HCT116 (cell line): ENCODE data around the gene NAA40. TPM values are rescaled to one million over a fixed set of nuclear protein-coding genes. Genes with fewer than 3 reads are reported as not detected.

Experiments
- ATAC-seq: fragments of 200-7000 bp; cut with Tn5 transposase; 2 replicates; pipeline ENCODE4 v1.9.1; 2020; ENCODE audit warnings: mild to moderate bottlenecking, moderate library complexity
- BruUV-seq: library from RNA; stranded (reverse); fragments of 400-500 nt; replicated peaks from 2 replicates; lab custom pipeline; 2021; lab: Mats Ljungman, UMichigan
- CTCF ChIA-PET: fragments of 300-600 bp; sonication (Branson Sonifier 250); formaldehyde crosslinking; loops from one replicate; lab custom pipeline; 2021; ENCODE audit warnings: antibody characterized with exemption; lab: Charles Lee
- POLR2A ChIA-PET: fragments of 300-600, 350-600 bp; sonication (Branson Sonifier 250); formaldehyde crosslinking; loops from one replicate; lab custom pipeline; 2021; ENCODE audit warnings: antibody characterized with exemption; lab: Charles Lee
- RAD21 ChIA-PET, 2 experiments: fragments of 300-600 bp; sonication (Branson Sonifier 250); formaldehyde crosslinking; loops; one replicate each; lab custom pipeline; 2023; ENCODE audit warnings: low total read pairs in 2 of 2; ENCODE audit not compliant: uncharacterized antibody in 2 of 2, unreplicated experiment in 2 of 2, low non-redundant PET in 1 of 2; lab: Charles Lee
- DNase-seq: peaks from one replicate; pipeline ENCODE4 v3.0.0-alpha.2; 2010; ENCODE audit warnings: low read depth, low spot score
- H2AFZ ChIP-seq: fragments of 200-600 bp; shearing (Covaris generic), sonication (generic); 2 replicates; pipeline ENCODE4 v1.6.1; 2017; ENCODE audit warnings: low read depth, mixed run types, mixed read lengths, antibody characterized with exemption, low read length; ENCODE audit not compliant: poor library complexity, severe bottlenecking
- H3K27ac ChIP-seq: 2 replicates; pipeline ENCODE4 v1.5.1; 2012; ENCODE audit warnings: low read depth, low read length
- H3K27me3 ChIP-seq: fragments of 200-600 bp; sonication (generic); 2 replicates; pipeline ENCODE4 v1.6.1; 2016; ENCODE audit warnings: mixed run types, low read length, mixed read lengths; ENCODE audit not compliant: insufficient read depth
- H3K36me3 ChIP-seq, 2 experiments: fragments of 200-500 bp in 1 of 2; fragments of 200-600 bp in 1 of 2; sonication (Bioruptor generic) in 1 of 2; sonication (generic) in 1 of 2; 2 replicates each; pipeline versions ENCODE4 v1.5.1 to v1.6.1; 2014 to 2016; ENCODE audit warnings: low read length in 2 of 2, inconsistent platforms in 1 of 2, mixed read lengths in 1 of 2, mixed run types in 1 of 2; ENCODE audit not compliant: insufficient read depth in 2 of 2, control insufficient read depth in 1 of 2
- H3K4me1 ChIP-seq, 2 experiments: fragments of 200-600 bp in 1 of 2; sonication (generic) in 1 of 2; 2 replicates each; pipeline versions ENCODE4 v1.5.1 to v1.6.1; 2012 to 2017; ENCODE audit warnings: low read length in 2 of 2, inconsistent platforms in 1 of 2, mild to moderate bottlenecking in 1 of 2, mixed read lengths in 1 of 2, mixed run types in 1 of 2, moderate library complexity in 1 of 2; ENCODE audit not compliant: insufficient read depth in 2 of 2, control insufficient read depth in 1 of 2
- H3K4me2 ChIP-seq: fragments of 200-600 bp; sonication (generic); 2 replicates; pipeline ENCODE4 v1.6.1; 2017; ENCODE audit warnings: mixed run types, low read length, mixed read lengths
- H3K4me3 ChIP-seq, 2 experiments: fragments of 200-600 bp in 1 of 2; sonication (generic) in 1 of 2; replicated peaks in 1 of 2; 2 replicates each; pipeline ENCODE4 v1.5.1; 2011 to 2016; ENCODE audit warnings: low read length in 2 of 2, control low read depth in 1 of 2, low read depth in 1 of 2, mild to moderate bottlenecking in 1 of 2, mixed read lengths in 1 of 2, mixed run types in 1 of 2
- H3K79me2 ChIP-seq: fragments of 200-600 bp; sonication (generic); 2 replicates; pipeline ENCODE4 v1.6.1; 2017; ENCODE audit warnings: mild to moderate bottlenecking, mixed run types, low read length, moderate library complexity, mixed read lengths; ENCODE audit not compliant: insufficient read depth
- H3K9ac ChIP-seq: fragments of 200-600 bp; sonication (generic); 2 replicates; pipeline ENCODE4 v1.6.1; 2016; ENCODE audit warnings: low read length, mixed read lengths
- H3K9me2 ChIP-seq: fragments of 200-600 bp; sonication (generic), shearing (Covaris generic); 2 replicates; pipeline ENCODE4 v1.6.1; 2017; ENCODE audit warnings: mixed run types, mild to moderate bottlenecking, moderate library complexity; ENCODE audit not compliant: insufficient read depth
- H3K9me3 ChIP-seq, 2 experiments: fragments of 200-500 bp in 1 of 2; fragments of 200-600 bp in 1 of 2; sonication (Bioruptor generic) in 1 of 2; sonication (generic) in 1 of 2; 2 replicates each; pipeline ENCODE4 v1.6.1; 2014 to 2017; ENCODE audit warnings: low read length in 2 of 2, mixed read lengths in 2 of 2, inconsistent platforms in 1 of 2, low read depth in 1 of 2, mild to moderate bottlenecking in 1 of 2, mixed run types in 1 of 2, moderate library complexity in 1 of 2; ENCODE audit not compliant: control insufficient read depth in 1 of 2, insufficient read depth in 1 of 2
- H4K20me1 ChIP-seq: fragments of 200-600 bp; sonication (generic), shearing (Covaris generic); 2 replicates; pipeline ENCODE4 v1.6.1; 2017; ENCODE audit warnings: mixed run types, mild to moderate bottlenecking, moderate library complexity; ENCODE audit not compliant: insufficient read depth
- CBX3 ChIP-seq: IDR thresholded peaks from 2 replicates; pipeline ENCODE4 v1.6.1; 2012; ENCODE audit warnings: low read depth
- ELF1 ChIP-seq: IDR thresholded peaks from 2 replicates; pipeline ENCODE4 v1.6.1; 2012; ENCODE audit warnings: low read depth, borderline replicate concordance
- EZH2 ChIP-seq: fragments of 200-600 bp; sonication (generic); IDR thresholded peaks from 2 replicates; pipeline ENCODE4 v1.6.1; 2017; ENCODE audit warnings: antibody characterized with exemption, mixed run types
- EZH2phosphoT487 ChIP-seq: fragments of 200-600 bp; IDR thresholded peaks from 2 replicates; pipeline ENCODE4 v1.6.1; 2018; ENCODE audit warnings: antibody characterized with exemption, borderline replicate concordance
- FOSL1 ChIP-seq: IDR thresholded peaks from 2 replicates; pipeline ENCODE4 v1.6.1; 2012; ENCODE audit warnings: low read depth
- RAD21 ChIP-seq: IDR thresholded peaks from 2 replicates; pipeline ENCODE4 v1.6.1; 2012; ENCODE audit warnings: low read depth, mild to moderate bottlenecking
- SIN3A ChIP-seq: IDR thresholded peaks from 2 replicates; pipeline ENCODE4 v1.6.1; 2012; ENCODE audit warnings: low read depth
- SP1 ChIP-seq: IDR thresholded peaks from 2 replicates; pipeline ENCODE4 v1.6.1; 2012; ENCODE audit warnings: low read depth
- SRF ChIP-seq: IDR thresholded peaks from 2 replicates; pipeline ENCODE4 v1.6.1; 2012; ENCODE audit warnings: low read depth
- TCF7L2 ChIP-seq: IDR thresholded peaks from 2 replicates; pipeline ENCODE4 v1.7.0; 2011; ENCODE audit warnings: borderline replicate concordance, inconsistent platforms; ENCODE audit not compliant: insufficient read depth, insufficient read length; ENCODE audit errors: extremely low read depth
- YY1 ChIP-seq: IDR thresholded peaks from 2 replicates; pipeline ENCODE4 v1.6.1; 2011; ENCODE audit warnings: low read length, low read depth, moderate library complexity, mild to moderate bottlenecking; ENCODE audit not compliant: insufficient replicate concordance; ENCODE audit errors: extremely low read depth
- ZFX ChIP-seq: fragments of 450-650 bp; IDR thresholded peaks from 2 replicates; pipeline ENCODE4 v1.6.1; 2017
- intact Hi-C: fragments of 100-400 bp; cut with micrococcal nuclease; formaldehyde crosslinking; loops from 2 replicates; pipeline ENCODE4 v1.10.0; 2022
- total RNA-seq: library from RNA; stranded (reverse); gene quantifications from one replicate; pipeline ENCODE4 v1.2.1, GENCODE V29; 2021; ENCODE audit not compliant: unreplicated experiment
- TF ChIP-seq, protein P1 (sequence below): IDR thresholded peaks from 2 replicates; pipeline ENCODE4 v1.6.1; 2012; ENCODE audit warnings: low read depth
- TF ChIP-seq, protein P2 (sequence below): IDR thresholded peaks from 2 replicates; pipeline ENCODE4 v1.6.1; 2011; ENCODE audit warnings: mild to moderate bottlenecking, low read length, moderate library complexity; ENCODE audit not compliant: insufficient replicate concordance; ENCODE audit errors: extremely low read depth
- TF ChIP-seq, protein P3 (sequence below): IDR thresholded peaks from 2 replicates; pipeline ENCODE4 v1.6.1; 2012
- TF ChIP-seq, protein P4 (sequence below): IDR thresholded peaks from 2 replicates; pipeline ENCODE4 v1.6.1; 2012
- TF ChIP-seq, protein P5 (sequence below), 3 experiments: fragments of 200-600 bp in 1 of 3; sonication (generic) in 1 of 3; IDR thresholded peaks in 2 of 3; conservative IDR thresholded peaks in 1 of 3; 2 replicates each; pipeline ENCODE4 v1.5.1; 2012 to 2017; ENCODE audit warnings: low read depth in 2 of 3, low read length in 2 of 3, antibody characterized with exemption in 1 of 3, borderline replicate concordance in 1 of 3, control low read depth in 1 of 3, mild to moderate bottlenecking in 1 of 3, mixed read lengths in 1 of 3, mixed run types in 1 of 3, moderate library complexity in 1 of 3; ENCODE audit not compliant: insufficient read depth in 1 of 3

The NAA40 gene
- total RNA-seq, 1 experiment from 2014 or later: 25.3 TPM

DNA sequence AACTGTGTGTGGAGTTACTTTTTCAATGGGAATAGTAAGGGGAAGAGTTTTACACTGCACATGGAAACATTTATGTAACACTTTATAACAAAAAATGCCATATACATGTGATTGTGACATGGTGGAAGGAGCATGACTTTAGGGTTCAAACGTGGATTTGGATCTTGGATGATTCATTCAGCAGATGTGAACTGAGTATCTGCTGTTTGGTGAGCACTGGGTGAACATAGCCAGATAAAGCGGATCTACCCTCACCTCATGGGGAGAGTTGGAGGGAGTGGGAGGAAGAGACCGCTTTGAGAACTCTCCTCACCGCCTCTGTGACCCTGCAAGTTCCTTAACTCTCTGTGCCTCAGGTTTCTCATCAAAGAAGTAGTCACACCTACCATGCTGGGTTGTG lies 3.1 kb downstream of the NAA40 start:
- Histone ChIP-seq H3K27me3 (no peaks in the 10 kb centered on the region), H4K20me1 (no peaks in the 10 kb centered on the region; the same call in 1 of the 2 replicates), H3K9me2 (no peaks in the 10 kb centered on the region), H2AFZ (no peak overlapping the region), H3K27ac (no peak overlapping the region), H3K4me1 (peaks cover 9 to 34% of the 10 kb centered on the region in 2 experiments), H3K36me3 (peaks cover 5 to 8% of the 10 kb centered on the region in 2 experiments; a peak in 3 of 4 replicates), H3K9me3 (no peaks in the 10 kb centered on the region), H3K9ac (no peak overlapping the region), H3K79me2 (peaks cover 66% of the 10 kb centered on the region)
- DNase-seq: no peak
- BruUV-seq: no TSS peak
- ChIA-PET RAD21 (no interaction called here), CTCF (no interaction called here), POLR2A (no interaction called here)
- no peak for ATAC-seq
- intact Hi-C loops: no loop called here
- TF ChIP-seq, protein P1, sequence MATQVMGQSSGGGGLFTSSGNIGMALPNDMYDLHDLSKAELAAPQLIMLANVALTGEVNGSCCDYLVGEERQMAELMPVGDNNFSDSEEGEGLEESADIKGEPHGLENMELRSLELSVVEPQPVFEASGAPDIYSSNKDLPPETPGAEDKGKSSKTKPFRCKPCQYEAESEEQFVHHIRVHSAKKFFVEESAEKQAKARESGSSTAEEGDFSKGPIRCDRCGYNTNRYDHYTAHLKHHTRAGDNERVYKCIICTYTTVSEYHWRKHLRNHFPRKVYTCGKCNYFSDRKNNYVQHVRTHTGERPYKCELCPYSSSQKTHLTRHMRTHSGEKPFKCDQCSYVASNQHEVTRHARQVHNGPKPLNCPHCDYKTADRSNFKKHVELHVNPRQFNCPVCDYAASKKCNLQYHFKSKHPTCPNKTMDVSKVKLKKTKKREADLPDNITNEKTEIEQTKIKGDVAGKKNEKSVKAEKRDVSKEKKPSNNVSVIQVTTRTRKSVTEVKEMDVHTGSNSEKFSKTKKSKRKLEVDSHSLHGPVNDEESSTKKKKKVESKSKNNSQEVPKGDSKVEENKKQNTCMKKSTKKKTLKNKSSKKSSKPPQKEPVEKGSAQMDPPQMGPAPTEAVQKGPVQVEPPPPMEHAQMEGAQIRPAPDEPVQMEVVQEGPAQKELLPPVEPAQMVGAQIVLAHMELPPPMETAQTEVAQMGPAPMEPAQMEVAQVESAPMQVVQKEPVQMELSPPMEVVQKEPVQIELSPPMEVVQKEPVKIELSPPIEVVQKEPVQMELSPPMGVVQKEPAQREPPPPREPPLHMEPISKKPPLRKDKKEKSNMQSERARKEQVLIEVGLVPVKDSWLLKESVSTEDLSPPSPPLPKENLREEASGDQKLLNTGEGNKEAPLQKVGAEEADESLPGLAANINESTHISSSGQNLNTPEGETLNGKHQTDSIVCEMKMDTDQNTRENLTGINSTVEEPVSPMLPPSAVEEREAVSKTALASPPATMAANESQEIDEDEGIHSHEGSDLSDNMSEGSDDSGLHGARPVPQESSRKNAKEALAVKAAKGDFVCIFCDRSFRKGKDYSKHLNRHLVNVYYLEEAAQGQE: no peak
- TF ChIP-seq SIN3A (no peak), CBX3 (no peak), EZH2phosphoT487 (no peak), SP1 (no peak), ZFX (no peak), FOSL1 (no peak), TCF7L2 (no peak), YY1 (no peak), EZH2 (no peak), ELF1 (no peak), RAD21 (no peak), SRF (no peak)
- TF ChIP-seq, protein P2, sequence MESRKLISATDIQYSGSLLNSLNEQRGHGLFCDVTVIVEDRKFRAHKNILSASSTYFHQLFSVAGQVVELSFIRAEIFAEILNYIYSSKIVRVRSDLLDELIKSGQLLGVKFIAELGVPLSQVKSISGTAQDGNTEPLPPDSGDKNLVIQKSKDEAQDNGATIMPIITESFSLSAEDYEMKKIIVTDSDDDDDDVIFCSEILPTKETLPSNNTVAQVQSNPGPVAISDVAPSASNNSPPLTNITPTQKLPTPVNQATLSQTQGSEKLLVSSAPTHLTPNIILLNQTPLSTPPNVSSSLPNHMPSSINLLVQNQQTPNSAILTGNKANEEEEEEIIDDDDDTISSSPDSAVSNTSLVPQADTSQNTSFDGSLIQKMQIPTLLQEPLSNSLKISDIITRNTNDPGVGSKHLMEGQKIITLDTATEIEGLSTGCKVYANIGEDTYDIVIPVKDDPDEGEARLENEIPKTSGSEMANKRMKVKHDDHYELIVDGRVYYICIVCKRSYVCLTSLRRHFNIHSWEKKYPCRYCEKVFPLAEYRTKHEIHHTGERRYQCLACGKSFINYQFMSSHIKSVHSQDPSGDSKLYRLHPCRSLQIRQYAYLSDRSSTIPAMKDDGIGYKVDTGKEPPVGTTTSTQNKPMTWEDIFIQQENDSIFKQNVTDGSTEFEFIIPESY: no peak
- TF ChIP-seq, protein P3, sequence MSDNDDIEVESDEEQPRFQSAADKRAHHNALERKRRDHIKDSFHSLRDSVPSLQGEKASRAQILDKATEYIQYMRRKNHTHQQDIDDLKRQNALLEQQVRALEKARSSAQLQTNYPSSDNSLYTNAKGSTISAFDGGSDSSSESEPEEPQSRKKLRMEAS: no peak
- TF ChIP-seq, protein P4, sequence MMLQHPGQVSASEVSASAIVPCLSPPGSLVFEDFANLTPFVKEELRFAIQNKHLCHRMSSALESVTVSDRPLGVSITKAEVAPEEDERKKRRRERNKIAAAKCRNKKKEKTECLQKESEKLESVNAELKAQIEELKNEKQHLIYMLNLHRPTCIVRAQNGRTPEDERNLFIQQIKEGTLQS: no peak
- TF ChIP-seq, protein P5, sequence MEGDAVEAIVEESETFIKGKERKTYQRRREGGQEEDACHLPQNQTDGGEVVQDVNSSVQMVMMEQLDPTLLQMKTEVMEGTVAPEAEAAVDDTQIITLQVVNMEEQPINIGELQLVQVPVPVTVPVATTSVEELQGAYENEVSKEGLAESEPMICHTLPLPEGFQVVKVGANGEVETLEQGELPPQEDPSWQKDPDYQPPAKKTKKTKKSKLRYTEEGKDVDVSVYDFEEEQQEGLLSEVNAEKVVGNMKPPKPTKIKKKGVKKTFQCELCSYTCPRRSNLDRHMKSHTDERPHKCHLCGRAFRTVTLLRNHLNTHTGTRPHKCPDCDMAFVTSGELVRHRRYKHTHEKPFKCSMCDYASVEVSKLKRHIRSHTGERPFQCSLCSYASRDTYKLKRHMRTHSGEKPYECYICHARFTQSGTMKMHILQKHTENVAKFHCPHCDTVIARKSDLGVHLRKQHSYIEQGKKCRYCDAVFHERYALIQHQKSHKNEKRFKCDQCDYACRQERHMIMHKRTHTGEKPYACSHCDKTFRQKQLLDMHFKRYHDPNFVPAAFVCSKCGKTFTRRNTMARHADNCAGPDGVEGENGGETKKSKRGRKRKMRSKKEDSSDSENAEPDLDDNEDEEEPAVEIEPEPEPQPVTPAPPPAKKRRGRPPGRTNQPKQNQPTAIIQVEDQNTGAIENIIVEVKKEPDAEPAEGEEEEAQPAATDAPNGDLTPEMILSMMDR (IDR thresholded peaks at IDR 0.05 in 2 of 3, conservative IDR thresholded peaks at IDR 0.05 in 1 of 3; ENCODE audit: borderline replicate concordance in 1 of 3, insufficient read depth in 1 of 3, low read depth in 2 of 3, low read length in 2 of 3): no peak
- TF ChIP-seq, all 23 proteins: peak for 0
- Histone ChIP-seq H3K4me2 (no peak overlapping the region), H3K4me3 (no peak overlapping the region)
